CD4-positive, alpha-beta T cell treated with Interleukin-4 for 4 hours (primary cell): ENCODE results near the gene FGF23.
A peak's percentile ranks its signal among the peaks of the same experiment; 100 is the strongest.
"Not testable (repeated sequence)": the region's sequence is repeated elsewhere in the genome, so short reads cannot be mapped to it uniquely, and the experiment has no call there.

Source experiments
- DNase-seq: peaks from one replicate; pipeline ENCODE4 v3.0.0-alpha.2; 2020

FGF23 gene

DNA sequence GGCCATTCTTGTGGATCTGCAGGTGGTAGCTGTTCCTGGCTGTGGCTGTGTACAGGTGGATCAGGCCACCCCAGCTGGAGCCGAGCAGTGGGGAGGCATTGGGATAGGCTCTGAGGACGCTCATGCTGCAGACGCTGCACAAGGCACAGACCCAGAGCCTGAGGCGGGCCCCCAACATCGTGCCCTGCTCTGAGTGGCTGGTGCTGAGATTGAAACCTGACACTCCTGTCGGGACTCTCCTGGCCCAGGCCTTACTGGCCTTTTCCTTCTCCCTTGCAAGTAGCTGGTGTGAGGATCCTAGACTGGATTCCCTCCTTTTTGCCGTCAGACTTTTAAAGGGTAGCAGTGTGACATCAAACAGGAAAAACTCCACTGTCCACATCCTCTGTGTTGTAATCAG lies at the start of gene FGF23:
Gene FGF23 (minus strand): TSS at position 308 of the 400 bp plus-strand sequence. CDS start 130 bp downstream, at position 178.
- DNase-seq: no peak

- no peak for DNase-seq
Observed at GRCh38 chr12:4424422-4424821, 44.9 kb upstream of the FGF23 start.

GRCh38 chr12:4423528-4424195 lies 44.1 kb upstream of the FGF23 start:
- DNase-seq: no peak

GRCh38 chr12:4422985-4423384 lies 43.5 kb upstream of the FGF23 start:
- DNase-seq: no peak

DNA sequence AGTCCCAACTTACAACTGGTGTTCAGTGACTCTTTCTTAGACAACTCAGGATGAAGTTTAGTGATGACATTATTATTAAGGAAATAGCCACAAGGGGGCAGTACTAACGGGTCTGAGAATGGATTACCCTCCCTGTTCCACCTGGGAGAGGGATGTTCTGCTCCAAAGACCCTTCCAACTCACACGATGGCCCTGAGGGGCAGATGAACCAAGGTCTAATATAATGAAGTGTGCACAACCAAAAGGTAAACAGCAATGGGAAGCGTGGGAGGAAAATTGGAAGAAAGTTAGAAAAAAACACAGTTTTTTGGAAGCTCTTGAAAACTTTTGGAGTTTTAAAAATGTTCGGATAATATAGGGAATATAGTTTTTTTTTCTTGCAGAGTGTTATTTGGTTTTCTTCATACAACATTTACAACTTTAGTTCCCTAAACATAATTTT lies 42.1 kb upstream of the FGF23 start:
- peak; percentile 58 for DNase-seq

GRCh38 chr12:4420138-4420670 lies 40.7 kb upstream of the FGF23 start:
- DNase-seq: no peak

GRCh38 chr12:4418913-4419312 lies 39.4 kb upstream of the FGF23 start:
- no peak for DNase-seq

- no peak for DNase-seq
Observed at GRCh38 chr12:4417936-4418335, 38.4 kb upstream of the FGF23 start.

DNA sequence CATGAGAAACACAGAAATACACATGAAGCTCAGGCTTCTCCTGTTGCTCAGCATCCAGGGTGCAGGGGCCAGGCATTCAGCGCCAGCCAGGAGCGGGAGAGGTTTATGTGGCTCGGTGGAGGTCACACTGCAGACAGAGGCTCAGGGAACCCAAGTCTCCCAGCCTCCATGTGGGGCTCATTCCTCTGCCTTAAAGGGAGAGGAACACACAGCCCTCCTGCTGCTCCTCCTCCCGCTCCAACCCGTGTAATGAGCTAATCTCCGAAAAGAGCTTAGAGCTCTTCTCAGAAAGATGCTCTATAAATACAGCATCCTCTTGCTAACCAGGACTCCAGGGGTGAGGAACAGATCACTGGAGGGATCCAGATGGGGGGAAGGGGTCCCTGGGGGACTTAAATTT lies 37.9 kb upstream of the FGF23 start:
- no peak for DNase-seq

DNA sequence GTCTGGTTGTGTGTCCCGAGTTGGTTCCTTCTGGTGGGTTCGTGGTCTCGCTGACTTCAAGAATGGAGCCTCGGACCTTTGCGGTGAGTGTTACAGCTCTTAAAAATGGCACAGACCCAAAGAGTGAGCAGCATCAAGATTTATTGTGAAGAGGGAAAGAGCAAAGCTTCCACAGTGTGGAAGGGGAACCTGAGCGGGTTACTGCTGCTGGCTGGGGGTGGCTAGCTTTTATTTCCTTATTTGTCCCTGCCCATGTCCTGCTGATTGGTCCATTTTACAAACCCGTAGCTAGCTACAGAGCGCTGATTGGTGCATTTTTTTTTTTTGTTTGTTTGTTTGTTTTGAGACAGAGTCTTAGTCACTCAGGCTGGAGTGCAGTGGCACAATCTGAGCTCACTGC lies 36.8 kb upstream of the FGF23 start:
- no peak for DNase-seq

- no peak for DNase-seq
Observed at GRCh38 chr12:4412465-4412864, 33.0 kb upstream of the FGF23 start.

DNA sequence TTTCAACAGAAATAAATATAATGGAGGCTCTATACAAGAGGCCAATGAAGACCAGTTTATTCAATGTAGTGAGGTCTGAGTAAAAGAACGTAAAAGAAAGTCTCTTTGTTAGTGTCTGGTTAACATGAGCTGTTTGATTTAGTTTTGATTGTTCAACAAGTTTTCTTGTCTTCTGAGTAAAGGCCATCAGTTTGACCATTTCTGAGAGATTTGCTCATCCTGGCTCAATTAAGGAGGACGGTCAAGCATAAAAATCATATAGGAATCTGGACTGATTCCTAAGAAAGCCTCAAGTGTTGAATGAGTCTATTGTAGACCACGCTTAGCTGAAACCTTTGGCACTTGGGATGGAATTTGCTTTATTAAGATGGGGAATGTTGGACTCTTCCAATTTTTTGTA lies 32.5 kb upstream of the FGF23 start:
- DNase-seq: no peak

GRCh38 chr12:4407136-4407535 lies 27.6 kb upstream of the FGF23 start:
- DNase-seq: no peak

- not testable (repeated sequence) for DNase-seq
Observed at GRCh38 chr12:4404877-4405637, 25.5 kb upstream of the FGF23 start.

GRCh38 chr12:4402996-4403395 lies 23.5 kb upstream of the FGF23 start:
- no peak for DNase-seq

DNA sequence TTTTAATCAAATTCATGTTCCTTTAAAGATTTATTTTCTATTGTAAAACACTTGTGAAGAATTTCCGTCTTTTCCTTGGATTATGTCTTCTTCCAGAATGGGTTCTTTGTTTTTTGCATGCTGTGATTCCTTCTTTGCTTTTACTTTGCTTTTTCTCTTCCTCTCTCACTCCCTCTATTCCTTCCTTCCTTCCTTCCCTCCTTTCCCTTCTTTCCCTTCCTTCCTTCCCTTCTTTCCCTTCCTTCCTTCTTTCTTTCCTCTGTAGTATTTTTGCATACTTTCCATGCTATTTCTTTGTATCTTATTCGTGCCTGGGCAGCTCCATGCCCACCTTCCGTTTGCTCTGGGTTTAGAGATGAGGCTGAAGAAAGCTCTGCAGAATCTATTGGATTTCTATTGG lies 21.6 kb upstream of the FGF23 start:
- DNase-seq: no peak

DNA sequence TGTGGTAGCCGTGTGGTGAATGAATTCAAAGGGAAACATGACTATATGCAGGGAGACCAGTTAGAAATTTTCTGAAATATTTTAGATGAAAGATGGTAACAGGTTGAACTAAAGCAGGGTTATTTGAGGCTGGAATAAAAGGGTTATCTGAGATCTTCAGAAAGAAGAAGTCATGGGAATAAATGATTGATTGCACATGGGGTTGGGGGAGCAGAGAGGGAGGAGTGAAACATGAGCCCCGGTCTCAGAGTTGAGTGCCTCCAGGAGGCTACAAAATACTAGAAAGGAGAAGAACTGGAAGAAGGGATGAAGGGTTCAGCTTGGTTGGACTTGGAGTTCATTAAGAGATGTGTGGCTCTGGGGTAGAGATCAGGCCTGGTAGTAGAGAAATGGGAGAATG lies 16.3 kb upstream of the FGF23 start:
- no peak for DNase-seq

- DNase-seq: no peak
Observed at GRCh38 chr12:4393211-4393610, 13.7 kb upstream of the FGF23 start.

DNA sequence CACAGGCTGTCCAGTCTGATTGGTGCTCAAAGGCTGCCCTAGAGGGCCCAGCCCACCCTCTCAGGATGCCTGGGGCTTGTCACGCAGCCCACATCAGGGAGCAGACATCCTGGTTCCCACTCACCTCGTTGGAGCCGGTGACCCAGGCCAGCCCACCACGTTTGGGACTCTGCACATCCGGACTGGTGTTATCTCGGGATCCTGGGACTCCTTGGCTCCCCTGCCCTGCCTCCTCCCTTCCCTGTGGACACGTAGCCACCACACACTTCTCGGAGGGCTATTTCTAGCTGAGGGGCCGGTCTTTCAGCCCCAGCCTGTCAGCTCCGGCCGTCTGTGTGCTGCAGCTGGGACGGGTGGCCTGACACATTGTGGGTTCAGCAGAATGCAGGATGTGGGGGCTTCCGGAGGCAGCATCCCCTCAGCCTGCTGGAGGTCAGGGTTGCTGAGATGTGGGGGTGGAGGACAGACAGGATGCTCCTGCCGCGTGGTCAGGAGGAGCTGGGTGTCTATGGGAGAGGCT lies 12.8 kb upstream of the FGF23 start:
- no peak for DNase-seq

- no peak for DNase-seq
Observed at GRCh38 chr12:4388662-4389061, 9.2 kb upstream of the FGF23 start.

- no peak for DNase-seq
Observed at GRCh38 chr12:4388032-4388431, 8.5 kb upstream of the FGF23 start.

GRCh38 chr12:4387607-4388006 lies 8.1 kb upstream of the FGF23 start:
- DNase-seq: no peak

DNA sequence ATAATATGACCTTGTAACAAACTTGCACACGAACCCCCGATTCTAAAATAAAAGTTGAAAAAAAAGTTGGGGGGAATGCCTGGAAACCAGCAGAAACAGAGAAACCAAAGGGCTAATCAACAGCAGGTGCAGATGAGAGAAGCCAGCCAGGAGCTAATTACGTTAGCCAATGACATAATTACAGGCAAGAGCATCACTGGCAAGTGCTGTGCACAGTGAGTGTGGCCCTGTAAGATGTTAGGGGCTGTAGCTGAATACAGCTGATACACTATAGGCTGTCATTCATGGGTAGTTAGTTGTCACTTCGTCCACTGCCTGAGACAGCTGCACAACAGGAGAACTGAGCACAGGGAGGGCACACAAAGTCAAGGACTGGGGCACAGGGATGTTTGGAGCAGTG lies 7.3 kb upstream of the FGF23 start:
- no peak for DNase-seq

DNA sequence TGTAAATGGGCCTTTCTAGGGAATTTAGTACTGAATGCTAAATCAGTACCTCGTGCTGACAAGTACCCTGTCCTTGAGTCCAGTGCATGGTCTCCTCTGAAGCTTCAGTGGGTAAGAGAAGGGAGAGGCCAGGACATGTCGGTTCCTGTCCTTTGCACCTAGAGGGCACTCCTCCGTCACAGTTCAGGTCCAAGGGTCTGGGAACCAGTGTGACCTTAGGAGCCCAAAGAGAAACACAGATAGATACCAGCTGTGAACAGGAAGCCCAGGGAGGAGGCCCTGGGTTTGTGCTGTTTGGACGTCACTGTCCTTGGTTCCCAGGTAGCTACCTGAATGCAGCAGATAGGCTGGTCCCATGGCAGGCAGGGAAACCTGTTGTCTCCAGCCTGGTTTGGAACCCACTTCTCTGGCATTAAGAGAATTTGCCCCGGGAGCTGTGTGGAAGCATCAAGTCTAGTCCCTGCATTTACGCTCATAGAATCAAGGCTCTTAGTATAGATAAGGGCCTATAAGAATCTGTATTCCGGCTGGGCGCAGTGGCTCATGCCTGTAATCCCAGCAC lies 3.9 kb upstream of the FGF23 start:
- DNase-seq: no peak
